CD4-positive, CD25-positive, alpha-beta regulatory T cell (primary cell): Measurements from ENCODE around the gene TMEM245. TPM values are rescaled to one million over a fixed set of nuclear protein-coding genes. Genes with fewer than 3 reads are reported as not detected.

Source experiments
- ATAC-seq, 2 donors: fragments of 150-1000 bp; cut with Tn5 transposase; one replicate each; pipeline ENCODE4 v1.10.0; 2021; ENCODE audit warnings: low read depth in 2 of 2, moderate number of reproducible peaks in 2 of 2, moderate library complexity in 1 of 2
- DNase-seq, 3 donors: peaks; one replicate each; pipeline versions ENCODE4 v3.0.0 to v3.0.0-alpha.2; 2012 to 2022; ENCODE audit warnings: mixed read lengths in 1 of 3
- H3K27ac ChIP-seq: one replicate; pipeline ENCODE4 v1.7.0; 2013; ENCODE audit warnings: mild to moderate bottlenecking, low read length; ENCODE audit not compliant: insufficient read depth, poor library complexity, severe bottlenecking
- H3K27me3 ChIP-seq: one replicate; pipeline ENCODE4 v1.7.0; 2013; ENCODE audit warnings: low read length; ENCODE audit not compliant: control insufficient read depth, insufficient read depth
- H3K36me3 ChIP-seq: one replicate; pipeline ENCODE4 v1.7.0; 2013; ENCODE audit warnings: mild to moderate bottlenecking, low read length, moderate library complexity; ENCODE audit not compliant: control insufficient read depth, insufficient read depth
- H3K4me1 ChIP-seq: 2 replicates; pipeline ENCODE4 v1.7.0; 2013; ENCODE audit warnings: mild to moderate bottlenecking, low read length; ENCODE audit not compliant: insufficient read depth, control insufficient read depth, poor library complexity, severe bottlenecking
- H3K4me3 ChIP-seq: one replicate; pipeline ENCODE4 v1.7.0; 2013; ENCODE audit warnings: low read depth, mild to moderate bottlenecking, low read length, moderate library complexity
- H3K9me3 ChIP-seq, 2 experiments: 1 replicate in 1 of 2; 2 replicates in 1 of 2; pipeline ENCODE4 v1.7.0; 2013; ENCODE audit warnings: low read length in 2 of 2, mild to moderate bottlenecking in 1 of 2, moderate library complexity in 1 of 2; ENCODE audit not compliant: control insufficient read depth in 2 of 2
- H3K27ac Mint-ChIP-seq, 3 donors: one replicate each; pipeline ENCODE4 v1.8.0; 2020 to 2022; ENCODE audit warnings: mild to moderate bottlenecking in 3 of 3, mixed read lengths in 3 of 3, moderate library complexity in 2 of 3
- H3K27me3 Mint-ChIP-seq: one replicate; pipeline ENCODE4 v1.8.0; 2022; ENCODE audit warnings: mild to moderate bottlenecking, mixed read lengths
- H3K36me3 Mint-ChIP-seq: one replicate; pipeline ENCODE4 v1.8.0; 2020; ENCODE audit warnings: mixed read lengths
- H3K4me1 Mint-ChIP-seq, 4 donors: one replicate each; pipeline ENCODE4 v1.8.0; 2020 to 2022; ENCODE audit warnings: mixed read lengths in 4 of 4, mild to moderate bottlenecking in 1 of 4
- H3K4me3 Mint-ChIP-seq, 4 donors: one replicate each; pipeline ENCODE4 v1.8.0; 2020 to 2022; ENCODE audit warnings: mild to moderate bottlenecking in 4 of 4, mixed read lengths in 4 of 4, moderate library complexity in 3 of 4
- H3K9me3 Mint-ChIP-seq, 7 donors: one replicate each; pipeline ENCODE4 v1.8.0; 2020 to 2022; ENCODE audit warnings: mixed read lengths in 7 of 7, mild to moderate bottlenecking in 3 of 7, moderate library complexity in 2 of 7
- polyA plus RNA-seq, 4 donors: library from polyadenylated mRNA; unstranded; fragments of 300-500 nt; fragmentation: Illumina TruSeq; gene quantifications; one replicate each; pipeline ENCODE4 v1.2.3, GENCODE V29; 2021
- total RNA-seq: library from RNA; stranded (reverse); gene quantifications from one replicate; pipeline ENCODE4 v1.2.3, GENCODE V29; 2022

TMEM245 gene
- total and polyA plus RNA-seq, 5 donors from 2014 or later: 22.6 to 36.9 (median 29.5) TPM

DNA sequence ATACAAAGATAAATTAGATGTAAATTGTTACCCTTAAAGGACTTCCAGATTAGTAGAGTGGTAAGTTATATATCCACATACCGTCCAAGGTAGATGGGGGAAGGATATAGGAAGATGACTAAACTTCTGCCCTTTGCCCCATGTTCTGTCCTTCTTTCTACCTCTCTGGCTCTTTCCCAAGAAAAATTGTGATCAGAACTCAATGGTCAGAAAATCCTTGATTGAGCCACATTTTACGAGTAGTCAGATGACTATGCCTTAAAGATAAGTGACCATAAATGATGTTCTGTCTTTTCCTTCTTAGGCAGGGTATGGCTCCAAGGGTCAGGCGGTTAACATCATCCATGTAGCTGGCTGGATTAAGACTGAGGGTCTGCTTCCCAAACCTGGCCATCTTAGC, 42.9 kb upstream of the TMEM245 start:
- H3K9me3 ChIP-seq: peaks cover 0 to 5% of the 10 kb centered on the region in 2 experiments
- H3K4me3 ChIP-seq: no peak overlapping the region
- DNase-seq: no peak
- no peak overlapping the region for H3K27ac ChIP-seq
- ATAC-seq: no peak
- no peaks in the 10 kb centered on the region for H3K4me1 ChIP-seq
- Mint-ChIP-seq H3K4me3 (no peak overlapping the region), H3K36me3 (no peaks in the 10 kb centered on the region), H3K9me3 (peaks cover 0 to 8% (median 2%) of the 10 kb centered on the region in 7 donors), H3K27me3 (peaks cover 54% of the 10 kb centered on the region), H3K4me1 (peaks cover 0 to 7% (median under 1%) of the 10 kb centered on the region in 4 donors), H3K27ac (no peak overlapping the region)
- peaks cover 16% of the 10 kb centered on the region for H3K27me3 ChIP-seq
- H3K36me3 ChIP-seq: no peaks in the 10 kb centered on the region

DNA sequence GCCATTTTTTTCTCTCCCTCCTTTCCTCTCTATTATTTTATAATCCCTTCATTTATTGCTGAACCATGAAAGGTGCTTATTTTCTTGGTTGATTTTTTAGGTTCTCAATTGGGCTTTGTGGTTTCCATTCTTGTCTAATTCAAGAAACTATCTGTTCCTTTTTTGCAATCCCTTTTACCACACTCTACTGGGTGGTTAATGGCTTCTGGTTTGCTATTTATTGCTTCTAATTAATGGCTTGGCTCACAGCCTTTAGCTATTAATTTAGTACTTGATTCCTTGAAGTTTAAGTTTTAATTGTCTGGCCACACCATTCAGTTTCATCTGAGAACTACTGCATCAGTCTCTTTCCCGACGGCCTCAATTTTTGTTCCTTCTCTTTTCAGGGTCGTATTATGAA, 41.7 kb upstream of the TMEM245 start:
- no peak overlapping the region for H3K4me3 Mint-ChIP-seq
- peaks cover 0 to 4% (median 0%) of the 10 kb centered on the region in 4 donors for H3K4me1 Mint-ChIP-seq
- H3K36me3 Mint-ChIP-seq: no peaks in the 10 kb centered on the region

GRCh38 chr9:109159583-109159982, 39.8 kb upstream of the TMEM245 start:
- Mint-ChIP-seq H3K36me3 (no peaks in the 10 kb centered on the region), H3K4me1 (no peaks in the 10 kb centered on the region), H3K9me3 (peaks cover 0 to 11% (median under 1%) of the 10 kb centered on the region in 7 donors), H3K27ac (no peak overlapping the region), H3K4me3 (no peak overlapping the region), H3K27me3 (peaks cover 35% of the 10 kb centered on the region)
- no peaks in the 10 kb centered on the region for H3K4me1 ChIP-seq
- ATAC-seq (no peak), DNase-seq (no peak)
- H3K4me3 ChIP-seq: no peak overlapping the region
- H3K27me3 ChIP-seq: peaks cover 8% of the 10 kb centered on the region
- no peak overlapping the region for H3K27ac ChIP-seq
- H3K36me3 ChIP-seq: no peaks in the 10 kb centered on the region
- no peaks in the 10 kb centered on the region for H3K9me3 ChIP-seq

More for the DNA sequence above, 41.7 kb upstream of the TMEM245 start:
- H3K36me3 ChIP-seq: no peaks in the 10 kb centered on the region
- peaks cover 52% of the 10 kb centered on the region for H3K27me3 Mint-ChIP-seq
- peaks cover 12% of the 10 kb centered on the region for H3K27me3 ChIP-seq
- no peak overlapping the region for H3K4me3 ChIP-seq
- H3K27ac Mint-ChIP-seq: no peak overlapping the region
- DNase-seq: no peak
- ATAC-seq: no peak
- peaks cover 0 to 5% of the 10 kb centered on the region in 2 experiments for H3K9me3 ChIP-seq
- no peaks in the 10 kb centered on the region for H3K4me1 ChIP-seq
- no peak overlapping the region for H3K27ac ChIP-seq
- H3K9me3 Mint-ChIP-seq: peaks cover 0 to 11% (median 3%) of the 10 kb centered on the region in 7 donors

DNA sequence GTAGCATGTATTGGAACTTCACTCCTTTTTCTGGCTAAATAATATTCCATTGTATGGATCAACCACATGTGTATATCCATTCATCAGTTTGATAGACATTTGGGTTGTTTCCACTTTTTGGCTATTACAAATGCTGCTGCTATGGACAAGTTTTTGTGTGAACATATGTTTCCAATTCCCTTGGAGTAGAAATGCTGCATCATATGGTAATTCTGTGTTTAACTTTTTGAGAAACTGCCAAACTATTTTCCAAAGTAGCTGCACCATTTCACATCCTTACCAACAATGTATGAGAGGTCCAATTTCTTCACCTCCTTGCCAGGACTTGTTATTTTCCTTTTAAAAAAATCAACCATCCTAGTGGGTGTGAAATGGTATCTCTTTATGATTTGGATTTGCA, 38.9 kb upstream of the TMEM245 start:
- Histone ChIP-seq H3K4me3 (no peak overlapping the region), H3K4me1 (no peaks in the 10 kb centered on the region), H3K27me3 (peaks cover 5% of the 10 kb centered on the region), H3K27ac (no peak overlapping the region), H3K9me3 (peaks cover 3 to 6% of the 10 kb centered on the region in 2 experiments), H3K36me3 (no peaks in the 10 kb centered on the region)
- H3K27ac Mint-ChIP-seq: no peak overlapping the region
- peaks cover 2 to 10% (median 5%) of the 10 kb centered on the region in 7 donors for H3K9me3 Mint-ChIP-seq
- no peak for DNase-seq
- H3K36me3 Mint-ChIP-seq: no peaks in the 10 kb centered on the region
- no peak overlapping the region for H3K4me3 Mint-ChIP-seq
- H3K27me3 Mint-ChIP-seq: peaks cover 39% of the 10 kb centered on the region
- H3K4me1 Mint-ChIP-seq: no peaks in the 10 kb centered on the region
- no peak for ATAC-seq

- DNase-seq (no peak), ATAC-seq (no peak)
- no peak overlapping the region for H3K27ac ChIP-seq
- H3K9me3 Mint-ChIP-seq: peaks cover 4 to 14% (median 8%) of the 10 kb centered on the region in 7 donors
- no peak overlapping the region for H3K4me3 ChIP-seq
- peaks cover 31% of the 10 kb centered on the region for H3K27me3 Mint-ChIP-seq
- no peaks in the 10 kb centered on the region for H3K36me3 ChIP-seq
- H3K9me3 ChIP-seq: peaks cover 11 to 14% of the 10 kb centered on the region in 2 experiments
- H3K4me1 ChIP-seq: no peaks in the 10 kb centered on the region
- H3K4me1 Mint-ChIP-seq: no peaks in the 10 kb centered on the region
- peaks cover under 1% of the 10 kb centered on the region for H3K27me3 ChIP-seq
- no peak overlapping the region for H3K27ac Mint-ChIP-seq
- H3K4me3 Mint-ChIP-seq: no peak overlapping the region
- H3K36me3 Mint-ChIP-seq: peaks cover 2% of the 10 kb centered on the region
Measured at GRCh38 chr9:109156708-109157107, 37.0 kb upstream of the TMEM245 start.

DNA sequence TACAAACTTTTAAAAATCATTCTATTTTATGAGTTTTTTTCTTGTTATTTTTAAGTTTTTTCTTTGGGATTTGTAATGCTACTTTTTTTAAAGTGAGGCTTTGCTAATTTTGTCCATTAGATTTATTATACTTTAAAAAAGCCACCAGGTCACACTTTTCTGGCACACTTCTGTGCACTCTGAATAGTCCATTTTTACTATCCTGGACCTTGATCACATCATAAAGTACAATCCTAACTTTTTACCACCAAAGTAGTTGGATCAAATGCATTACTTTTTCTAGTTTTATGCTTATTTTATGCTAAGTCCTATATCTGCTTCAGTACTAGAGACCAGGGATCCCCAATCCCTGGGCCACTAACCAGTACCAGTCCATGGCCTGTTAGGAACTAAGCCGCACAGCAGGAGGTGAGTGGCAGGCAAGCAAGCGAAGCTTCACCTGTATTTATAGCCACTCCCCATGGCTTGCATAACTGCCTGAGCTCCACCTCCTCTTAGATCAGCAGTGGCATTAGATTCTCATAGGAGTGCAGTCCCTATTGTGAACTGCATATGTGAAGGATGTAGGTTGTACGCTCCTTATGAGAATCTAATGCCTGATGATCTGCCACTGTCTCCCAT, 31.3 kb upstream of the TMEM245 start:
- Histone ChIP-seq H3K4me1 (no peaks in the 10 kb centered on the region), H3K9me3 (peaks cover 11 to 14% of the 10 kb centered on the region in 2 experiments), H3K27ac (no peak overlapping the region), H3K27me3 (no peaks in the 10 kb centered on the region), H3K4me3 (no peak overlapping the region), H3K36me3 (no peaks in the 10 kb centered on the region)
- H3K4me3 Mint-ChIP-seq: no peak overlapping the region
- no peak overlapping the region for H3K27ac Mint-ChIP-seq
- peaks cover 2 to 14% (median 5%) of the 10 kb centered on the region in 7 donors for H3K9me3 Mint-ChIP-seq
- peaks cover 27% of the 10 kb centered on the region for H3K27me3 Mint-ChIP-seq
- no peaks in the 10 kb centered on the region for H3K4me1 Mint-ChIP-seq
- ATAC-seq (no peak), DNase-seq (no peak)
- peaks cover 3% of the 10 kb centered on the region for H3K36me3 Mint-ChIP-seq

DNA sequence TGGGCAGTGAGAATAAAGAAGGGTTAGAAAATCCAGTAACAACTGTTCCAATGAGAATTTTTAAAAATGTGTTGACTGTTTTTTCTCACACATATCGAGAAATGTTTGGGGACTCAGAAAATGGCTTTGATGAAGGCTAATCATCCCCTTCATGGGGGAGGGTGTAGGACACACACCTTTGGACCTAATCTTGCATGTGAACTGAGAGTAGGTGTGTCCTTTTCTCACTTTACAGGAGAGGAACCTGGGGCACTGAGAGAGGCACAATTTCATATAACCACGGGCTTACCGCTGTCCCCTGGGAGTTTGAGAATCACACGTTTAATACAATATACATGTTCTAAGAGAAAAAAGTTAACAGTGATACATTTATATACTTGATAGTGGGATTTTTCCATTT, 30.0 kb upstream of the TMEM245 start:
- no peaks in the 10 kb centered on the region for H3K27me3 ChIP-seq
- DNase-seq (no peak), ATAC-seq (no peak)
- no peaks in the 10 kb centered on the region for H3K4me1 ChIP-seq
- no peak overlapping the region for H3K4me3 ChIP-seq
- H3K9me3 ChIP-seq: peaks cover 11 to 14% of the 10 kb centered on the region in 2 experiments
- Mint-ChIP-seq H3K4me1 (no peaks in the 10 kb centered on the region), H3K27me3 (peaks cover 30% of the 10 kb centered on the region), H3K9me3 (peaks cover 2 to 14% (median 5%) of the 10 kb centered on the region in 7 donors), H3K4me3 (no peak overlapping the region), H3K36me3 (peaks cover 3% of the 10 kb centered on the region), H3K27ac (no peak overlapping the region)
- H3K27ac ChIP-seq: no peak overlapping the region
- no peaks in the 10 kb centered on the region for H3K36me3 ChIP-seq

GRCh38 chr9:109149089-109149488, 29.3 kb upstream of the TMEM245 start:
- no peak overlapping the region for H3K27ac ChIP-seq
- DNase-seq (no peak), ATAC-seq (no peak)
- H3K27me3 ChIP-seq: no peaks in the 10 kb centered on the region
- H3K36me3 Mint-ChIP-seq: peaks cover 3% of the 10 kb centered on the region
- H3K4me1 ChIP-seq: peaks cover under 1% of the 10 kb centered on the region
- peaks cover 24% of the 10 kb centered on the region for H3K27me3 Mint-ChIP-seq
- H3K4me3 Mint-ChIP-seq: no peak overlapping the region
- peaks cover 2 to 12% (median 5%) of the 10 kb centered on the region in 7 donors for H3K9me3 Mint-ChIP-seq
- peaks cover 10 to 13% of the 10 kb centered on the region in 2 experiments for H3K9me3 ChIP-seq
- peaks cover 0 to 3% (median under 1%) of the 10 kb centered on the region in 4 donors for H3K4me1 Mint-ChIP-seq
- no peak overlapping the region for H3K27ac Mint-ChIP-seq
- no peaks in the 10 kb centered on the region for H3K36me3 ChIP-seq
- H3K4me3 ChIP-seq: no peak overlapping the region
